ENCODE measurements around the gene GET4.
"Not testable (repeated sequence)": the region's sequence is repeated elsewhere in the genome, so short reads cannot be mapped to it uniquely, and the experiment has no call there.

The GET4 gene

DNA sequence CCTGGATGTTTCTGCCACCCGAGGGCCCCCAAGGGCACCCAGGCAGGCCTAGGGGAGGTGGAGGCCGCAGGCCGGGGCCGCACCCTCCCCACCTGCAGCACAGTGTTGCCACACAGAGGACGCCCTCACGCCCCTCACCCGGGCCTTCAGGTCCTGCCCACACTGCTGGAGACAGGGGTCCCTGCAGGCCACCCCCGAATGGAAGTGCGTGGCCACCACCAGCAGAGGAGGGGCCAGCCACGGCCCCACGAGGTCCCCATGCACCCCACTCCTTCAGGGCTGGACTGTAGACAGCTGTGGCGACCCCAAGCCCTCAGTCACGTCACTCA is 42.7 kb downstream of the GET4 start:
- Histone ChIP-seq H3K27me3 (ENCODE audit: control insufficient read depth, insufficient read depth, low read length) (no peaks in the 10 kb centered on the region), H3K4me3 (ENCODE audit: low read depth, low read length) (no peak overlapping the region), H3K27ac (ENCODE audit: low read depth, low read length) (no peak overlapping the region), H3K9me3 (ENCODE audit: control insufficient read depth, insufficient read depth, low read length) (no peaks in the 10 kb centered on the region), H3K9ac (ENCODE audit: low read depth, low read length) (no peak overlapping the region), H3K4me1 (ENCODE audit: control insufficient read depth, insufficient read depth, low read length) (no peaks in the 10 kb centered on the region; the same call in 1 of the 2 replicates), H3K36me3 (ENCODE audit: control insufficient read depth, insufficient read depth, low read length) (no peaks in the 10 kb centered on the region)

DNA sequence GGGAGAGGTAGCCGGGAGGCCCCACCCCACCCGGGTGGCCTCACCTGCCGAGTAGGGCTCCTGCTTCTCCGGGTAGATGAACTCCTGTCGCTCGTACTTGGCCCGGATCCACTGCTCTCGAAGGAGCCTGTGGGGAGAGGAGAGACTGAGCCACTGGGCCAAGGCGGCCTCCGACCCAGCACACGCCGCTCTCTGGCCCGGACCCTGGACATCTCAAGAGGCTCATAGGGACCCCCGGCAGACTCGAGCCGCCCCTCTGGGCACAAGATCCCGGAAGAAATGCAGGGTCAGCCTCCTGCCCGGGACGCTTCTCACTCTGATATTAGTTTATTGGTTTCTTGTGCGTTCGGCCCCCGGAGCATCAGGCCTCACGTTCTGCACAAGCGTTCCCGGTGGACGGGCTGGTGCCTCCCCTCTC is 43.6 kb downstream of the GET4 start:
- H3K4me1 ChIP-seq (ENCODE audit: control insufficient read depth, insufficient read depth, low read length) = no peaks in the 10 kb centered on the region; the same call in 1 of the 2 replicates
- H3K27ac ChIP-seq (ENCODE audit: low read depth, low read length) = no peak overlapping the region
- no peak overlapping the region for H3K4me3 ChIP-seq (ENCODE audit: low read depth, low read length)
- no peaks in the 10 kb centered on the region for H3K27me3 ChIP-seq (ENCODE audit: control insufficient read depth, insufficient read depth, low read length)
- no peak overlapping the region for H3K9ac ChIP-seq (ENCODE audit: low read depth, low read length)
- H3K36me3 ChIP-seq (ENCODE audit: control insufficient read depth, insufficient read depth, low read length) = no peaks in the 10 kb centered on the region
- H3K9me3 ChIP-seq (ENCODE audit: control insufficient read depth, insufficient read depth, low read length) = no peaks in the 10 kb centered on the region

DNA sequence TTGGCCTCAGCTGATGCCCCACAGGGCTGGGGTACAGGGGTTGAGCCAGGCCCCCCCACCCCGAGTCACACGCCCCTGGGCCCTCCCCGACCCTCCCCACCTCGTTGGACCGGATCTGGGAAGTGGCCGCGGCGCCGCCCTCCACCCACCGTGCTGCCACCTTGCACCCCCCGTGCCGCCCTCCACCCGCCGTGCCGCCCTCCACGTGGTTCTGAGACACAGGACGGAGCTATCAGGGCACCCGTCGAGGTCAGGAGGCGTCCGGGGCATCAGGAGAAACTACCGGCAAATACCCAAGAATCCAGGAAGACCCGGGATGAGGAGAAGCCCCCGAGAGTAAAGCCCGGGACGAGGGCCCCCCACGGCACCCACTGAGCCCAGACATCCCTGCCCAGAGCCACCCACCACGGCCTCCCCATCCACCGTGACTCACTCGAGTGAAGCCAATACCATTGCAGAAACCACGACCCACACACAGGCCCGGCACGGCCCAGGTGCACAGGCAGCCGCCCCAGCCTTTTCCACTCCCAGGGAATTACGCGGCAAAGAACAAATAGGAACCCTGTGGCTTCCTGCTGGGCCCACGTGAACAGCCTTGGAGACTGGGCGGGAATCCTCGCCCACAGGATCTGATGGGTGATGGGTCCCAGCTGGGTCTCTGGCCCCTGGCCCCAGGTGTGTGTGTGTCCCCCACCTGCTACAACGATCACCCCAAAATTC is 44.2 kb downstream of the GET4 start:
- Histone ChIP-seq H3K27ac (ENCODE audit: low read depth, low read length) (no peak overlapping the region), H3K9me3 (ENCODE audit: control insufficient read depth, insufficient read depth, low read length) (no peaks in the 10 kb centered on the region), H3K4me1 (ENCODE audit: control insufficient read depth, insufficient read depth, low read length) (no peaks in the 10 kb centered on the region; the same call in 1 of the 2 replicates), H3K9ac (ENCODE audit: low read depth, low read length) (no peak overlapping the region), H3K4me3 (ENCODE audit: low read depth, low read length) (no peak overlapping the region), H3K36me3 (ENCODE audit: control insufficient read depth, insufficient read depth, low read length) (no peaks in the 10 kb centered on the region), H3K27me3 (ENCODE audit: control insufficient read depth, insufficient read depth, low read length) (no peaks in the 10 kb centered on the region)

DNA sequence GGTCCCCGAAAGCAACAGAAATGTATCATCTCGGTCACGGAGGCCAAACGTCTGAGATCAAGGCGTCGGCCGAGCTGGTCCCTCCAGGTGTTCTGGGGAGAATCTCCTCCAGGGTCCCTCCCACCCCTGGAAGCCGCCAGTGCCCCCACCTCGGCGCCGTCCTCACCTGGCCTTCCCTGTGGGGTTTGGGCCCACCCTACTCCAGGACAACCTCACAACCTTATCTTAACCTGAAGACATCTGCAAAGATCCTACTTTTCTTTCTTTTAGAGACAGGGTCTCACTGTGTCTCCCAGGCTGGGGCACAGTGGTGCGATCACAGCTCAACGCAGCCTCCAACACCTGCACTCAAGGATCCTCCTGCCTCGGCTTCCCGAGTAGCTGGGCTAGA is 44.7 kb downstream of the GET4 start:
- no peak overlapping the region for H3K9ac ChIP-seq (ENCODE audit: low read depth, low read length)
- no peaks in the 10 kb centered on the region for H3K9me3 ChIP-seq (ENCODE audit: control insufficient read depth, insufficient read depth, low read length)
- H3K36me3 ChIP-seq (ENCODE audit: control insufficient read depth, insufficient read depth, low read length) = no peaks in the 10 kb centered on the region
- H3K27ac ChIP-seq (ENCODE audit: low read depth, low read length) = no peak overlapping the region
- H3K27me3 ChIP-seq (ENCODE audit: control insufficient read depth, insufficient read depth, low read length) = no peaks in the 10 kb centered on the region
- H3K4me3 ChIP-seq (ENCODE audit: low read depth, low read length) = no peak overlapping the region
- no peaks in the 10 kb centered on the region; the same call in 1 of the 2 replicates for H3K4me1 ChIP-seq (ENCODE audit: control insufficient read depth, insufficient read depth, low read length)

DNA sequence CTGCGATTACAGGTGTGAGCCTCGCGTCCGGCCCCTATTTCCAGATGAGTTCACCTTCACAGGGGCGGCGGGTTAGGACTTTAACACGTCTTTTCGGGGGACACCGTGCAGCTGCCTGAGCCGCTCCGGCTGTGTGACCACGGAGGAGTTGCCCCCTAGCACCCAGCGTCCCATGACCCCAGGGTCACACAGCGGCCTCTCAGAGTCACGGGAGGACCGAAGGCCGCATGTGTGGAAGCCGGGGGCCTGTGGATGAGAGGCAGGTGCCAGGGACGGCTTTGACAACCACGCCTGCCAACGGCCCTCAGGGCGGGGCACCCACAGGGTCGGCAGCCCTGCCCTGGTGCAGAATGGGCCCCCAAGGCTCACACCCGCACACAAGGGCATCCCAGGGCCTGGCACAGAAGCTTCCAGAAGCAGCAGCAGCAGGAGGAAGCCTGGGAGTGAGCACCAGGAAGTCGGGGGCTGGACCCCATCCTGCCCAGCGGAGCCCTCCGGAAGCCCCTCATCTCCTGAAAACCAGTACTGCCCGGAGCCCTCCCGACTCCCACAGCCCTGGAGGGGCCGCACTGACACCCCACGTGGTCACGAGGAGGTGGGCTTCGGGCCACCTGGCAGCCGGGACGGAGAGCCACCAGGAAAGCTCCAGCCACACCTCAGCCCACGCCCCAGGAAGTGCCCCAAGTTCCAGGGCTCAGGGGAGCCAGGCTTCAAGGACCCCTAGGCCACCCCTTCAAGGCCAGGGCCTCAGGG is 45.4 kb downstream of the GET4 start:
- Histone ChIP-seq H3K27ac (ENCODE audit: low read depth, low read length) (no peak overlapping the region), H3K27me3 (ENCODE audit: control insufficient read depth, insufficient read depth, low read length) (no peaks in the 10 kb centered on the region), H3K9ac (ENCODE audit: low read depth, low read length) (no peak overlapping the region), H3K4me1 (ENCODE audit: control insufficient read depth, insufficient read depth, low read length) (no peaks in the 10 kb centered on the region; the same call in 1 of the 2 replicates), H3K36me3 (ENCODE audit: control insufficient read depth, insufficient read depth, low read length) (no peaks in the 10 kb centered on the region), H3K4me3 (ENCODE audit: low read depth, low read length) (no peak overlapping the region), H3K9me3 (ENCODE audit: control insufficient read depth, insufficient read depth, low read length) (no peaks in the 10 kb centered on the region)

DNA sequence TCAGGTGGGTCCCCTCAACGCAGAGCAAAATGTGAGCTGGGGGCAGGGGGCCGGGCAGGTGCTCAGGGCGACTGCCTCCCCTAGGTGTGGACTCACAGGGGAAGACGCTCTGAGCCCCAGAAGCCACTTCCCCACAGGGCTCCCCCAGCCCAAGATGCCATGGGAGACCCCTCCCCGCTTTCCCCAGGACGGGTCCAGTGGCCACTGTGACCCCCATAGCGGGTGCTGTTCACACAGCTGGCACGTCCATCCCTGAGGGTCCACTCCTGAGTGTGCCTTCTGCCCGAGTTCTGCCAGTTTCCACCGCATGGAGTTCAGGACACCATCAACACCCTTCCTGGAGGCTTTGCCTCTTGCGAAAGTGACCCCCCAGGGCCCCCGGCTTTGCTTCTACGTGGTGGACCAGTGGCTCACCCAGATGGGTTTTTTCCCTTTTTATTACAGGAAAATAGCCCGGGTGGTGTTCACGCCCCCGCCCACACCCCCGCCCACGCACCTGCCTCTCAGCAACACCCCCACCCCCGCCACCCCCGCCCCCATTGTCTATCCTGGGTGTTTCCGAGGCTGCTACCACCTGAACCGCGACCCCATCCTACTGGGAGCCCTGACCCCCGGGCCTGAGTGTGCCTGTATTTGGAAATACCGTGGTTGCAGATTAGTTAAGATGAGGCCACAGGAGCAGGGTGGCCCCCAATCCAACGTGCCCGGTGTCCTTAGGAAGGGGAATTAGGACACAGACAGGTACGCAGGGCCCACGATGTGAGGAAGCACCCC is 46.2 kb downstream of the GET4 start:
- Histone ChIP-seq H3K9me3 (ENCODE audit: control insufficient read depth, insufficient read depth, low read length) (no peaks in the 10 kb centered on the region), H3K27me3 (ENCODE audit: control insufficient read depth, insufficient read depth, low read length) (no peaks in the 10 kb centered on the region), H3K36me3 (ENCODE audit: control insufficient read depth, insufficient read depth, low read length) (no peaks in the 10 kb centered on the region), H3K4me3 (ENCODE audit: low read depth, low read length) (no peak overlapping the region), H3K27ac (ENCODE audit: low read depth, low read length) (no peak overlapping the region), H3K4me1 (ENCODE audit: control insufficient read depth, insufficient read depth, low read length) (no peaks in the 10 kb centered on the region; the same call in 1 of the 2 replicates), H3K9ac (ENCODE audit: low read depth, low read length) (no peak overlapping the region)

DNA sequence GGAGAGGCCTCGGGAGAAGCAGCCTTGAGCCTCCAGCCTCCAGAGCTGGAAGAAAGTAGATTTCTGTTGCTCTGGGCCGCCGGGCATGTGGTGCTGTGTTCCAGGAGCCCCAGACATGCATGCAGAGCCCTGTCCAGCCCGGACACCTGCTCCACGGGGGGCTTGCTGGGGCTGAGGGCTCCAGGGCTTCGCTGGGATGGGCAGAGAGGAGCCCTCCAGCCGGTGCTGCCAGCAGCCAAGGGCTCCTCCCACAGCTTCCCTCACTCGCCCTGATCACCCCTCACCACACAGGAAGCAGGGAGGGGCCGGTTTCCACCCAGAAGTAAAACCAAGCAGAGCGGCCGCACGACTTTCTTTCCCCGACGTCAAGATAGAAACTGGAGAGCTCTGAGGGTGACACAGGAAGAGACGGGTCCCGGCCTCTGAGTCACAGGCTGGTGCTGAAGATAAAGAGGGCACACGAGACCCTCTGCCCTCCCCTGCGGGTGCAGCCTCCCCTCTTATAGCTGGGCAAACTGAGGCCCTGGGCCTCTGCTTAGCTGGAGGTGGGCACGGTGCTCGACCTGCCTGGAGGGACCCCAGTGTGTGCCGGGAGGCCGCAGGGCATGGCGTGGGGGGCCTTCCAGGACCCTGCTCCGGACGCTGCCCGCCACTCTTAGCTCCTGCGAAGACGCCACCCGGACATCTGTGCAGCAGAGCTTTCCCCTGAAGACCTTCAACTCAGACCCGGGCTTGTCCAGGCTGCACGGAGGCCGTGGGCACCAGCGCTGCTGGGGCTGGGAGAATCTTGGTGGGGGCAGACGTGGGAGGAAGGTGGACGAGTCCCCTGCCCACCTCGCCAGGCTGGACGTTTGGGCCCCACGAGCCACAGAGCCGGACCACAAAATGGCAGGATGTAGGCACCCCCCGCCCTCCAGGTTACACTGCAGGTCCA is 47.0 kb downstream of the GET4 start:
- Histone ChIP-seq H3K9me3 (ENCODE audit: control insufficient read depth, insufficient read depth, low read length) (no peaks in the 10 kb centered on the region), H3K4me1 (ENCODE audit: control insufficient read depth, insufficient read depth, low read length) (no peaks in the 10 kb centered on the region; the same call in 1 of the 2 replicates), H3K36me3 (ENCODE audit: control insufficient read depth, insufficient read depth, low read length) (no peaks in the 10 kb centered on the region), H3K27ac (ENCODE audit: low read depth, low read length) (no peak overlapping the region), H3K4me3 (ENCODE audit: low read depth, low read length) (no peak overlapping the region), H3K9ac (ENCODE audit: low read depth, low read length) (no peak overlapping the region), H3K27me3 (ENCODE audit: control insufficient read depth, insufficient read depth, low read length) (no peaks in the 10 kb centered on the region)

DNA sequence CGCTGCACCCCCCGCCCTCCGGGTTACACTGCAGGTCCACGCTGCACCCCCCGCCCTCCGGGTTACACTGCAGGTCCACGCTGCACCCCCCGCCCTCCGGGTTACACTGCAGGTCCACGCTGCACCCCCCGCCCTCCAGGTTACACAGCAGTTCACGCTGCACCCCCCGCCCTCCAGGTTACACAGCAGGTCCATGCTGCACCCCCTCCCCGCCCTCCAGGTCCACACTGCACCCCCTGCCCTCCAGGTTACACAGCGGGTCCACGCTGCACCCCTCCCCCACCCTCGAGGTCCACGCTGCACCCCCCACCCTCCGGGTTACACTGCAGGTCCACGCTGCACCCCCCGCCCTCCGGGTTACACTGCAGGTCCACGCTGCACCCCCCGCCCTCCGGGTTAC is 47.7 kb downstream of the GET4 start:
- not testable (repeated sequence) for H3K27ac ChIP-seq (ENCODE audit: low read depth, low read length); H3K4me3 ChIP-seq (ENCODE audit: low read depth, low read length); H3K36me3 ChIP-seq (ENCODE audit: control insufficient read depth, insufficient read depth, low read length); H3K9ac ChIP-seq (ENCODE audit: low read depth, low read length); H3K27me3 ChIP-seq (ENCODE audit: control insufficient read depth, insufficient read depth, low read length); H3K4me1 ChIP-seq (ENCODE audit: control insufficient read depth, insufficient read depth, low read length); H3K9me3 ChIP-seq (ENCODE audit: control insufficient read depth, insufficient read depth, low read length)

DNA sequence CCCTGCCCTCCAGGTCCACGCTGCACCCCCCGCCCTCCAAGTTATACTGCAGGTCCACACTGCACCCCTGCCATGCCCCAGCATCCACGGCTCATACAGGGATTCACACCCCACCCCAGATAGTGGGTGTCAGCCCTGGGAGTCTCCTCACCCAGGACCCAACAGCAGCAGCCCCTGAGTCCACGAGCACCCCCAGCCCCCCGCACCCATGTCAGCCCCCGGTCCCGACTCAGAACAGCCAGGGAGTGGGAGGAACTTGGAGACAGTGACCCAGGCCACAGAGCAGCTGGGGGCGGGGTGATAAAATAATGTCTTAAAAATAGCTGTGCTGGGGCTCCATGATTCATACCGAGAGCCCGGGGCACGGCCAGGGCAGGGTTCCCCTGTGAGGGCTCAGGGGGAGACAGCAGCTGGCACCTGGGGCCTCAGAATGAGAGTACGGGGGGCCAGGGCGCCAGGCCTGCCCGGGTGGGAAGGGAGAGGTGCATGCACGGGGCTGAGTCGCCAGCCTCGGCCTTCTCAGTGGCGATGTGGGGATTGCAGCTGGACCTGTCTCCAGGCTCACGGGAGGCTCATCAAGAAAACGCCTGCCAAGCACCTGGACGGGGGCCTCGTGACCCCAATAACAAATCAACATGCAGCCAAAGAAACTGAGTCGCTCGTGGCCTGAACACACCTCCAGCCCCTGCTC is 48.3 kb downstream of the GET4 start:
- Histone ChIP-seq H3K4me3 (ENCODE audit: low read depth, low read length) (no peak overlapping the region), H3K27ac (ENCODE audit: low read depth, low read length) (no peak overlapping the region), H3K36me3 (ENCODE audit: control insufficient read depth, insufficient read depth, low read length) (no peaks in the 10 kb centered on the region), H3K9ac (ENCODE audit: low read depth, low read length) (no peak overlapping the region), H3K4me1 (ENCODE audit: control insufficient read depth, insufficient read depth, low read length) (no peaks in the 10 kb centered on the region; the same call in 1 of the 2 replicates), H3K27me3 (ENCODE audit: control insufficient read depth, insufficient read depth, low read length) (no peaks in the 10 kb centered on the region), H3K9me3 (ENCODE audit: control insufficient read depth, insufficient read depth, low read length) (no peaks in the 10 kb centered on the region)

DNA sequence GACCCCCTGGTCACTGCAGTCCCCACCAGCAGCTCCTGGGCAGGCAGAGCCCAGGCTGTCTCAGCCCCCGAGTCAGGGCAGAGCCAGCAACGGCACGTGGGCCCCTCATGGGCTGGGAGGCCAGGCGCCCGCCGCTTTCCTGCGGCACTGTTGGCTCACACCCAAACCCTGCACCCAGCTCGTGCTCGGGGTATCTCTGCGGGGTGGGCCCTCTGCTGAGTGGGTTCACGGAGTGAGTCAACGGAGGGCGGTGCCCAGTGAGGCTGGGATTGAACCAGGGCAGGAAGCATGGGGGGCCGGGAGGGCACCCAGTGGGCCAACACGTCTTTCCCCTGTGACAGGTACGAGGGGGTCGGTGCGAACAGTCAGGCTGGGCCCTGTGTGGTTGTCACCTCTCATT is 49.2 kb downstream of the GET4 start:
- Histone ChIP-seq H3K36me3 (ENCODE audit: control insufficient read depth, insufficient read depth, low read length) (no peaks in the 10 kb centered on the region), H3K9me3 (ENCODE audit: control insufficient read depth, insufficient read depth, low read length) (no peaks in the 10 kb centered on the region), H3K27ac (ENCODE audit: low read depth, low read length) (no peak overlapping the region), H3K4me3 (ENCODE audit: low read depth, low read length) (no peak overlapping the region), H3K27me3 (ENCODE audit: control insufficient read depth, insufficient read depth, low read length) (no peaks in the 10 kb centered on the region), H3K4me1 (ENCODE audit: control insufficient read depth, insufficient read depth, low read length) (no peaks in the 10 kb centered on the region; the same call in 1 of the 2 replicates), H3K9ac (ENCODE audit: low read depth, low read length) (no peak overlapping the region)

Measured in HUES48 (cell line).